GM18502 (cell line): ENCODE data around the gene SPANXN1.
"Not testable (repeated sequence)": the region's sequence is repeated elsewhere in the genome, so short reads cannot be mapped to it uniquely, and the experiment has no call there.

ENCODE experiments used
- ATAC-seq: cut with Tn5 transposase; IDR thresholded peaks from one replicate; pipeline ENCODE4 v1.9.1; 2021; ENCODE audit warnings: mild to moderate bottlenecking; ENCODE audit not compliant: unreplicated experiment, poor library complexity

The SPANXN1 gene

DNA sequence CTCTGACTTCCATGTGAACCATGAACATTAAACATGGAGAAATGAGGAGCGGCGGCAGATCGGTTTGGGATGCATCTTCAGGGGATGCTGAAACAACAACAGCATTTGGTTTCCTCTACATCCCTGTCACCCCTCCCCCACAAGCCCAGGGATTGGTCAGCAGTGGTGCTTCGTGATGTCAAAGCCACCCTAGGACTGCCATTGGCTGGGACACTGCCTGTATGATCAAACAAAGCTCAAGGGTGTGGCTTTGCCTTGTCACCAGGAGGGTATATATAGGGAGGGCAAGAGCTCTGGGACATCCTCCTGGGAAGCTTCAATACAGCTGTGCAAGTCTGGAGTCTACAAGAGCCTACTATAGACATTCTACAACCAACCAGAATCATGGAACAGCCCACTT lies at the start of gene SPANXN1:
Gene SPANXN1 (plus strand): TSS at position 301 of the 400 bp plus-strand sequence. CDS start 84 bp downstream, at position 385.
- ATAC-seq, result not testable (repeated sequence)

DNA sequence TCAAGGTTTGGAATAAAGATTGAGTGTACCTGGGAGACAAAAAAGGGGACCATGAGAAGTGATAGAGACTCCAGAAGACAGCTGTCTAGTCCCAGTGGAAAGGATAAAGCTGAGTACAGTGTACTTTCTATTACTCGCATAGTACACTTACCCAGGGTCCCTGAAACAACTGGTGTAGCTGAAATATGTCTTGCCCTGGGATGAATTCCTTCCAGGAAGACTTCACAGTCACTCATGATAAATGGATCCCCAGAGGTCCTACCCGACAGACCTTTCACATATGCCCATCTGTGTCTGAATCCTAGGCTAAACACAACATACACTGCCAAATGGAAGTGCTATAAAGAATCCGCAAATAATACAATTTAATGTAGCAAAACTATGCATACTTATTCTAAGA lies 48.2 kb upstream of the SPANXN1 start:
- ATAC-seq, result no peak

DNA sequence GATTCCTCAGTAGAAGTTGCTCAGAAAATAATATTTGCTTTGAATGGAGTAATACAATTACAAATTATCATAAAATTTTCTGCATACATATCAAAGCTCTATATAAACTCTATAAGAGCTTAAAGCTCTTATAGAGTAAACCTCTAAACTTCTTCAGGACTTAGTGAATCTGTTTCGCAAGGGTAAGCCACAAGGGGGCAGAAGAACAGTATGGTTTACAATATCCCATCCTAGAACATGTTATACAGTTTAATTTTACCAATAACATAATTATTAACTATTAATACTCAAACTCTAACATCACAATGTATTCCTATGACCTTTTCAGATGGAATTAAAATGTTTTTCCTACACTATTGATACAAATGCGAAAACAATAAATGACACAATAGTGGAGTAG lies 33.8 kb upstream of the SPANXN1 start:
- no peak for ATAC-seq

DNA sequence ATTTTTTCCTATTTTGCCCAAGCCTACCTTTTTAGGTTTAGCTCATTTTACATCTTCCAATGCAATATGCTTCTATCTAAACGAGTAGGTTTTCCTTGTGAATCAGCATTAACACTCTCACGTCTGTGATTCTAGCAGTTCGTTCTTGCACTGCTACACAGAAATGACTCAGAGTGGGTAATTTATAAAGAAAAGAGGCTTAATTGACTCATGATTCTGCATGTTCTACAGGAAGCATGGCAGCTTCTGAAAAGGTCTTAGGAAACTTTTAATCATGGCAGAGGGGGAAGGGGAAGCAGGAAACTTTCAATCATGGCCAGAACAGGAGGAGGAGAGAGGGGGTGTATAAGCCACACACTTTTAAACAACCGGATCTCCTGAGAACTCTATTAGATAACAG lies 44.9 kb downstream of the SPANXN1 start:
- ATAC-seq, result no peak
